Measurements from ENCODE around the gene AP3S2.
"Not testable (repeated sequence)": the region's sequence is repeated elsewhere in the genome, so short reads cannot be mapped to it uniquely, and the experiment has no call there.

Gene AP3S2

GRCh38 chr15:89903858-89904130, 10.0 kb upstream of the AP3S2 start:
- no peak overlapping the region for H3K4me3 ChIP-seq (ENCODE audit: low read depth, low read length)

GRCh38 chr15:89903015-89903857, 9.4 kb upstream of the AP3S2 start:
- no peak overlapping the region for H3K4me3 ChIP-seq (ENCODE audit: low read depth, low read length)

GRCh38 chr15:89900849-89901248, 7.1 kb upstream of the AP3S2 start:
- H3K4me3 ChIP-seq (ENCODE audit: low read depth, low read length), result no peak overlapping the region

GRCh38 chr15:89899951-89900567, 6.3 kb upstream of the AP3S2 start:
- H3K4me3 ChIP-seq (ENCODE audit: low read depth, low read length), result no peak overlapping the region

GRCh38 chr15:89899295-89899945, 5.6 kb upstream of the AP3S2 start:
- H3K4me3 ChIP-seq (ENCODE audit: low read depth, low read length), result no peak overlapping the region

- H3K4me3 ChIP-seq (ENCODE audit: low read depth, low read length), result no peak overlapping the region
These were observed 5.0 kb upstream of the AP3S2 start for GRCh38 chr15:89898614-89899294.

- H3K4me3 ChIP-seq (ENCODE audit: low read depth, low read length), result no peak overlapping the region
These were observed 4.4 kb upstream of the AP3S2 start for GRCh38 chr15:89898146-89898545.

GRCh38 chr15:89893027-89893426, 767 bp downstream of the AP3S2 start:
- H3K4me3 ChIP-seq (ENCODE audit: low read depth, low read length), result peak overlapping the region; percentile 89

- no peak overlapping the region for H3K4me3 ChIP-seq (ENCODE audit: low read depth, low read length)
These were observed 5.5 kb downstream of the AP3S2 start for GRCh38 chr15:89888214-89888804.

GRCh38 chr15:89885611-89886010, 8.2 kb downstream of the AP3S2 start:
- H3K4me3 ChIP-seq (ENCODE audit: low read depth, low read length), result no peak overlapping the region

GRCh38 chr15:89885179-89885578, 8.6 kb downstream of the AP3S2 start:
- H3K4me3 ChIP-seq (ENCODE audit: low read depth, low read length), result not testable (repeated sequence)

GRCh38 chr15:89883518-89883917, 10.3 kb downstream of the AP3S2 start:
- no peak overlapping the region for H3K4me3 ChIP-seq (ENCODE audit: low read depth, low read length)

- no peak overlapping the region for H3K4me3 ChIP-seq (ENCODE audit: low read depth, low read length)
These were observed 13.1 kb downstream of the AP3S2 start for GRCh38 chr15:89880727-89881126.

- H3K4me3 ChIP-seq (ENCODE audit: low read depth, low read length), result no peak overlapping the region
These were observed 15.5 kb downstream of the AP3S2 start for GRCh38 chr15:89878323-89878722.

GRCh38 chr15:89877083-89877425, 16.7 kb downstream of the AP3S2 start:
- no peak overlapping the region for H3K4me3 ChIP-seq (ENCODE audit: low read depth, low read length)

GRCh38 chr15:89876396-89877082, 17.3 kb downstream of the AP3S2 start:
- H3K4me3 ChIP-seq (ENCODE audit: low read depth, low read length), result no peak overlapping the region

GRCh38 chr15:89875741-89876140, 18.1 kb downstream of the AP3S2 start:
- H3K4me3 ChIP-seq (ENCODE audit: low read depth, low read length), result no peak overlapping the region

- no peak overlapping the region for H3K4me3 ChIP-seq (ENCODE audit: low read depth, low read length)
These were observed 18.7 kb downstream of the AP3S2 start for GRCh38 chr15:89874926-89875564.

- no peak overlapping the region for H3K4me3 ChIP-seq (ENCODE audit: low read depth, low read length)
These were observed 23.0 kb downstream of the AP3S2 start for GRCh38 chr15:89870688-89871288.

- H3K4me3 ChIP-seq (ENCODE audit: low read depth, low read length), result no peak overlapping the region
These were observed 23.8 kb downstream of the AP3S2 start for GRCh38 chr15:89870006-89870405.

Data from iPS-11a (cell line).